NCI-H2227 (cell line): ENCODE data around the gene RHO.

Experiments
- DNase-seq: peaks from one replicate; lab custom pipeline; 2025; ENCODE audit not compliant: unreplicated experiment; lab: John Stamatoyannopoulos, UW

The RHO gene

GRCh38 chr3:129558772-129559564 lies 30.5 kb downstream of the RHO start:
- DNase-seq, result no peak

- DNase-seq, result no peak
These were observed 31.2 kb downstream of the RHO start for GRCh38 chr3:129559565-129560079.

GRCh38 chr3:129560269-129560787 lies 31.9 kb downstream of the RHO start:
- DNase-seq, result no peak

- no peak for DNase-seq
These were observed 32.6 kb downstream of the RHO start for GRCh38 chr3:129560911-129561594.

GRCh38 chr3:129561619-129562248 lies 33.3 kb downstream of the RHO start:
- DNase-seq, result no peak

- no peak for DNase-seq
These were observed 34.4 kb downstream of the RHO start for GRCh38 chr3:129562803-129563202.

- no peak for DNase-seq
These were observed 34.9 kb downstream of the RHO start for GRCh38 chr3:129563332-129563731.

GRCh38 chr3:129563850-129564535 lies 35.6 kb downstream of the RHO start:
- no peak for DNase-seq

GRCh38 chr3:129564981-129565644 lies 36.7 kb downstream of the RHO start:
- no peak for DNase-seq

- no peak for DNase-seq
These were observed 37.5 kb downstream of the RHO start for GRCh38 chr3:129565902-129566301.

- DNase-seq, result no peak
These were observed 38.8 kb downstream of the RHO start for GRCh38 chr3:129567176-129567705.

GRCh38 chr3:129567939-129568338 lies 39.5 kb downstream of the RHO start:
- no peak for DNase-seq

- no peak for DNase-seq
These were observed 41.4 kb downstream of the RHO start for GRCh38 chr3:129569856-129570255.

GRCh38 chr3:129571605-129572547 lies 43.4 kb downstream of the RHO start:
- DNase-seq, result no peak

GRCh38 chr3:129572603-129573002 lies 44.2 kb downstream of the RHO start:
- no peak for DNase-seq

GRCh38 chr3:129573493-129573892 lies 45.1 kb downstream of the RHO start:
- DNase-seq, result no peak

- DNase-seq, result no peak
These were observed 45.8 kb downstream of the RHO start for GRCh38 chr3:129574206-129574605.

- no peak for DNase-seq
These were observed 47.0 kb downstream of the RHO start for GRCh38 chr3:129575233-129575996.
